VCaP (cell line): ENCODE measurements around the gene ACSS1.

Experiments used
- H3K27ac ChIP-seq: fragments of 450-650 bp; 2 replicates; pipeline ENCODE4 v1.5.1; 2017
- TF ChIP-seq, protein P1 (sequence below): fragments of 450-650 bp; conservative IDR thresholded peaks from 2 replicates; pipeline ENCODE4 v1.5.1; 2017; ENCODE audit warnings: mild to moderate bottlenecking, moderate library complexity

The ACSS1 gene

DNA sequence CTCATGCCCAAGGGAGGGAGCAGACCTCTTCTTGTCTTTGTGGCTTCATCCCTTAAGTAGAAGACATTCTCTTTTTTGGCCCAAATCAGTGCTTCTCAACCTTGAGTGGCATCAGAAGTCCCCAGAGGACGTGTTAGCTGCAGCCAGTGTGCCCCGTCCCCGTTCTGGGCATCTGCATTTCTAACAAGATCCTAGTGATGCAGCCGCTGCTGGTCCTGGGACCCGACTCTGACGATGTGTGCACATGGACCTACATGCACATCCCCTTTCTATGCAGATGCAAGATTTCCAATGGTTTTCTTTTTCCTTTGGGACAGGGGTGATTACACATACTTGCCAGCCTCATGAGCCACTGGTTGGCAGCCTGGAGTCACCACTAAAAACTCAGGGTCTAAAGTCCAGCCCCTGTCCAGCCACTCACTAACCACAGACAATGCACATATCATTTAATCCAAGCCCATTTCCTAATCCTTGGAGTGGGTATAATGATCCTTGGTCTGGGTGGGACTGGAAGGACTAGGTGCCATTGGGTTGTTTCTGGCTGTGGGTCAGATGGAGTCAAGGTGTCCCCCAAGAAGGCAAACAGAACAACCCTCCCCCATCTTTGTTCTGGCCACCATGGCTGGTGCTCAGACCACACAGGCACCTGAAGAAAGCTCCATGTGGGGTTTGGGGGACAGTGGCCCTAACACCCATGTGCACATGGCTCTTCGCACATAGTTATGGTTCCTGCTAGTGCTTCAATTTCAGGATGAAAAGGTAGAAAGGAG, 6.4 kb downstream of the ACSS1 start:
- TF ChIP-seq, protein P1, sequence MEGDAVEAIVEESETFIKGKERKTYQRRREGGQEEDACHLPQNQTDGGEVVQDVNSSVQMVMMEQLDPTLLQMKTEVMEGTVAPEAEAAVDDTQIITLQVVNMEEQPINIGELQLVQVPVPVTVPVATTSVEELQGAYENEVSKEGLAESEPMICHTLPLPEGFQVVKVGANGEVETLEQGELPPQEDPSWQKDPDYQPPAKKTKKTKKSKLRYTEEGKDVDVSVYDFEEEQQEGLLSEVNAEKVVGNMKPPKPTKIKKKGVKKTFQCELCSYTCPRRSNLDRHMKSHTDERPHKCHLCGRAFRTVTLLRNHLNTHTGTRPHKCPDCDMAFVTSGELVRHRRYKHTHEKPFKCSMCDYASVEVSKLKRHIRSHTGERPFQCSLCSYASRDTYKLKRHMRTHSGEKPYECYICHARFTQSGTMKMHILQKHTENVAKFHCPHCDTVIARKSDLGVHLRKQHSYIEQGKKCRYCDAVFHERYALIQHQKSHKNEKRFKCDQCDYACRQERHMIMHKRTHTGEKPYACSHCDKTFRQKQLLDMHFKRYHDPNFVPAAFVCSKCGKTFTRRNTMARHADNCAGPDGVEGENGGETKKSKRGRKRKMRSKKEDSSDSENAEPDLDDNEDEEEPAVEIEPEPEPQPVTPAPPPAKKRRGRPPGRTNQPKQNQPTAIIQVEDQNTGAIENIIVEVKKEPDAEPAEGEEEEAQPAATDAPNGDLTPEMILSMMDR = no peak
- peak overlapping the region; percentile 99 for H3K27ac ChIP-seq

DNA sequence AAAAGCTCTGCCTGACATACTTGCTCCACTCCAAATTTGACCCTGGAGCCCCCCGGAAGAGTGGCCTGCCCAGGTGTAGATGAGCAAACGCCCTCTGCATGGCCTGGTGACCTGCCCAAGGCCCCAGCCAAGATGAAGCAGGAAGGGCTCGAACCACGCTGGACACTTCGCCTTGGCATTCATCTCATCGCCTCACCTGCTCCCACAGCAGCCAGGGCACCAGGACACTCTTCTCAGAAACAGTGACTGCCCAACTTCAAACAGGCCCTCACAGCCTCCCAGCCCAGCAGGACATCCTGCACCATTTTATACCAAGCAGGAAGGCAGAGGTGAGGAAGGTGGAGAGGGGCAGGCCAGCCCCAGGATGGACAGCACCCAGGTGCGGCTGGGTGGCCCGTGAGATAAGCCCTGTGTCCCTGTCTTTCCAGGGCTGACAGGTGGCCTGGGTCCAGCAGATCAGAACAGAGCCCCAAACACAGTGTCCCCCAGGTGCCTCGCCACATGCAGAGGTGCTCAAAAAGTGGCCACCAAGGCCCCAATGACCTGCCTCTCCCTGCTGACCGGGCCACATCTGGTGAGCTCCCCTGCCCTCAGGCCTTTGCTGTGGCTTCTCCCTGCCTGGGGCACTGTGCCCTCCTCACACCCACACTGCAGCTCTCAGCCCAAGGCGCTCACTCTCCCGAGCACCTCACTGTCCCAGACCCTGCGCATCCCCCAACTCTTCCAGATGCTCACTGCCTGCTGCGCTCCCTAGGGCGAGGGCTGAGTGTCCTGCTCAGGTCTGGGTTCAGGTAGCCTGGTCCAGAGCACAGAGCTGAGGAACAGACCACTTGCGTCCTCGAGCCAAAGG, 7.2 kb downstream of the ACSS1 start:
- peak overlapping the region; percentile 99; the same call in 1 of the 2 replicates for H3K27ac ChIP-seq
- TF ChIP-seq, protein P1 = no peak

DNA sequence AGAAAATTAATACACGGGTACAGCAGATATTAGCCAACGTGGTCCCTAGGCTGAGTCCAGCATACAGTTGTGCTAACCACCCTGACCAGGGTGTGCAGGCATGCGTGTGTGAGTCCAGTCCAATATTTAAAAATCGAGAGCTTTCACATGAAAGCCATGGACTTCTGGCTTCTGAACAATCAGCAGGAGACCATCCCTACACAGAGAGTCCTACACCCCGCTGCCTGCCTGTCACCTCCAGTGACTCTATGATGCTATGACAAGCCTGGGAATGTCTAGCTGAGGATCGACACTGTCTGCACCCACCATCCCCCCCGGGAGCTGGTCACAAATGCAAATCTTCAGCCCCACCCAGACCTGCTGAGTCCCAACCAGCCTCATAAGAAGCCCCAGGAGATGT, 7.9 kb downstream of the ACSS1 start:
- TF ChIP-seq, protein P1 = no peak
- H3K27ac ChIP-seq = peak overlapping the region; percentile 99; the same call in 1 of the 2 replicates

GRCh38 chr20:25049261-25050060, 8.5 kb downstream of the ACSS1 start:
- peak overlapping the region; percentile 99 for H3K27ac ChIP-seq
- TF ChIP-seq, protein P1 = no peak

DNA sequence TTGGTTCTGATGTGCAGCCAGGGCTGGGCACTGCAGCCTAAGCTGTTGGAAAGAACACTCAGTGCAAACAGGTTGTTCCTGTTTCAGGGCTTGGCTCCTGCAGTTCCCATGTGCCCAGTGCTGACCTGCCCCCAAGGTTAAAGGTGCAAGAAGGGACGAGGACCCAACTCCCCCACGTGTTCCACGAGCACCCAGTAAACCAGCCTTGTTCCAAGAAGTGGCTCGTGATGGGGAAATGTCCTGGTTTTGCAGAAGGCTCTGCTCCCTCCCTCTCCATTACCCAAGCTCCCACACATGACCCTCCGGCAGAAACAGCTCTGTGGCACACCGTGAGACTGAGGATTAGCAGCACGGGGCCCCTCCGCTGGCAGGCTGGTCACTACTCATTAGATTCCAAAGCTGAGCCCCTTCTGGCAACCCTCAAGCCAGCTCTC, 9.4 kb downstream of the ACSS1 start:
- TF ChIP-seq, protein P1 = no peak
- peak overlapping the region; percentile 99 for H3K27ac ChIP-seq

DNA sequence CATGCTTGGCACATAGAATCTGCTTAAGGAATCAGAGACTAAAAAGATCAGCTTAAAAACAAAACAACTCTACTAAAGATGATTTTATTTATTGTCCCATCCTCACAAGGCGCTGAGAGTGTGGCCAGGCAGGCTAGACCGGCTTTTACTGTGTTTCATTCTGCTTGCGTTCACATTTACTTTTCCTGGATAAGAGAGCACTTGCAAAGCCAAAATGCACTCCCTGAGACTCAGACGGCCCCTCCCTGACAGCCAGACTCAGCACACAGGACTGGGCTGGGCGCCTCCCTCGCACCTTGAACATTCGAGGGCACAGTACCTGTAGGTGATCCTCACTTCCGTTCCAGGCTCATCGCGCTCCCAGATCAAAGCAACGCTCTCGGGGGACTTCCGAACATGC, 10.2 kb downstream of the ACSS1 start:
- TF ChIP-seq, protein P1 = no peak

More for the DNA sequence above, 10.2 kb downstream of the ACSS1 start:
- peak overlapping the region; percentile 99 for H3K27ac ChIP-seq
